ES-I3 (cell line): ENCODE results near the gene TMEM150A.
"Not testable (repeated sequence)": the region's sequence is repeated elsewhere in the genome, so short reads cannot be mapped to it uniquely, and the experiment has no call there.

Experiments used
- H3K36me3 ChIP-seq: 2 replicates; pipeline ENCODE4 v1.6.1; 2013; ENCODE audit warnings: mild to moderate bottlenecking, low read length, control low read depth, moderate library complexity; ENCODE audit not compliant: insufficient read depth
- H3K4me1 ChIP-seq: 2 replicates; pipeline ENCODE4 v1.6.1; 2013; ENCODE audit warnings: mild to moderate bottlenecking, control low read depth, low read length; ENCODE audit not compliant: insufficient read depth
- H3K9ac ChIP-seq: 2 replicates; pipeline ENCODE4 v1.6.1; 2013; ENCODE audit warnings: low read depth, mild to moderate bottlenecking, low read length, moderate library complexity
- H3K9me3 ChIP-seq: 2 replicates; pipeline ENCODE4 v1.6.1; 2013; ENCODE audit warnings: mild to moderate bottlenecking, low read length, moderate library complexity; ENCODE audit not compliant: control insufficient read depth, insufficient read depth

Gene TMEM150A

DNA sequence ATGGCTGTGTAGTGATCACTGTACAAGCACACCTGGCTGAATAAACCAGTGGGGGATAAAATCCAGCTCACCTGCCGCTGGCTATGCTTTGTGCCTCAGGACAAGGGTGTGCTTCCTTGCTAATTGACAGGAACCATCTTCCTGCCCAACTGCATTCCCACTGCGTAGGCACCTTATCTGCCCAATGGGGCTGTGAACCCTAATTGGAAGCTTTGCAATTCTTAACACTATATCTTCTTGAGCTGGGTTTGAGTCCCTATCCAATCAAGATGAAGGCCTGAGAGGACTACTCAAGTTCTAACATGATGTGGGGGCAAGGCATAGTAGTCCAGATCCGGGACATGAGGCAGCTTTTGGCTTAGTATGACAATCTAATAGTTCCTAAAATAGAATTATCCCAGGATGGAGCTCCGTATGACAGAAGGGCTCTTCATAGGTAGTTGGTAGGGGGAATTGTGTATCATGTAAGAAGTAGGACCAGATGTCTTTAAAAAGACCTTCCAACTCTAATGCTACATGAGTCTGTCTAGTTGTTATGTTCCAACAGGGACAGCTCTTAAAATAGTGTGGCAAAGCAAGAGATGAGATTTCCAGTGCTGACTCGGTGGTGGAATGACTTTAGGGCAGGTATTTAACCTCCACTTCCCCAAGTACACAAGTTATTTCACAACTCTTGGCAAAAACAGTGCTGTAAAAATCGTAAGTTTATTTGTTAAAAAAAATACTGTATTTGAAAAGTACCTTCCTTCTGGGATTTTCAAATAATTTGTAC is 2.3 kb upstream of the TMEM150A start:
- Histone ChIP-seq H3K36me3 (peaks cover 14% of the 10 kb centered on the region), H3K9ac (no peak overlapping the region), H3K4me1 (peaks cover 4% of the 10 kb centered on the region; the same call in 1 of the 2 replicates), H3K9me3 (no peaks in the 10 kb centered on the region)

DNA sequence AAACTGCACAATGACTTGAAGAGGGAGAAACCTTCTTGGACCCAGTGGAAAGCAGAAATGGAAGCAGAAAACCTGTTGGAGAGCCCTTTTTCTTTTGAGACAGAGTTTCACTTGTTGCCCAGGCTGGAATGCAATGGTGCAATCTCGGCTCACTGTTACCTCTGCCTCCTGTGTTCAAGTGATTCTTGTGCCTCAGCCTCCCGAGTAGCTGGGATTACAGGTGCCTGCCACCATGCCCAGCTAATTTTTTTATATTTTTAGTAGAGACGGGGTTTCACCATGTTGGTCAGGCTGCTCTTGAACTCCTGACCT is 1.6 kb upstream of the TMEM150A start:
- not testable (repeated sequence) for H3K9me3 ChIP-seq, H3K4me1 ChIP-seq
- 0 out of 2 replicates have a peak overlapping the region, but pooled peaks have one; percentile 27 for H3K9ac ChIP-seq
- peaks cover 11% of the 10 kb centered on the region; the same call in 1 of the 2 replicates for H3K36me3 ChIP-seq

DNA sequence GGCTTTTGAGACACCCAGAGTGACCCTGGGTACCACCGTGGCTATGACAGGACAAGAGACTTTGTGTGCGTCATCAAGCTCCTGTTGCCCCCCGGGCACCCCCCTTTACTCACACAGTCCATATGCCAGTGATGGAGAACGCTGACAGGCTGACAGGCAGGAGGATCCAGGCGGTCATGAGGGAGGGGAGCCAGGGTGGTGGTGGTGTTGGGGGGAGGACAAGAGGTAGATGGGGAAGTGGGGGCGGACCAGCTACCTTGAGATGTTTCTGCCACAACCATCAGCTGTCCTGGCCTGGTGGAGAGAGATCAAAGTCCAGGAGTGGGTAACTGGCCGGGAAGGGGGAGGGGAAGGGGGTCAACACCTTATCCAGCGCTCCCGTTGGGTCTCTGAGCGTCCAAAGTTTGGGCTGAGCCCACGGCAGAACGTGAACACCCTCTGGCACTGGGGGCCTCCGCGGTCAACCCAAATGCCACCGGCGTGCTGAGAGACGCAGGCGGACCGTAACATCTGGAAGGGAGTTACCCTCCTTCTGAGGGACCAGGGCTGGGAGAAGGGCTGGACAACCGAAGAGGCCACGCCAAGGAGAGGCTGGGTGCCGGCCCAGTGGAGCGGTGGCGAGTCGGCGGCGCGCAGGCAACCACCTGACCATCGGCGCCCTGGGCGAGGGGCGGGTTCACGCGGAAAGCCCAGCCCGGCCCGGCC is 575 bp downstream of the TMEM150A start:
- H3K9me3 ChIP-seq = no peaks in the 10 kb centered on the region
- peaks cover 4% of the 10 kb centered on the region; the same call in 1 of the 2 replicates for H3K4me1 ChIP-seq
- peaks cover 2% of the 10 kb centered on the region; the same call in 1 of the 2 replicates for H3K36me3 ChIP-seq
- peak overlapping the region; percentile 96 for H3K9ac ChIP-seq

DNA sequence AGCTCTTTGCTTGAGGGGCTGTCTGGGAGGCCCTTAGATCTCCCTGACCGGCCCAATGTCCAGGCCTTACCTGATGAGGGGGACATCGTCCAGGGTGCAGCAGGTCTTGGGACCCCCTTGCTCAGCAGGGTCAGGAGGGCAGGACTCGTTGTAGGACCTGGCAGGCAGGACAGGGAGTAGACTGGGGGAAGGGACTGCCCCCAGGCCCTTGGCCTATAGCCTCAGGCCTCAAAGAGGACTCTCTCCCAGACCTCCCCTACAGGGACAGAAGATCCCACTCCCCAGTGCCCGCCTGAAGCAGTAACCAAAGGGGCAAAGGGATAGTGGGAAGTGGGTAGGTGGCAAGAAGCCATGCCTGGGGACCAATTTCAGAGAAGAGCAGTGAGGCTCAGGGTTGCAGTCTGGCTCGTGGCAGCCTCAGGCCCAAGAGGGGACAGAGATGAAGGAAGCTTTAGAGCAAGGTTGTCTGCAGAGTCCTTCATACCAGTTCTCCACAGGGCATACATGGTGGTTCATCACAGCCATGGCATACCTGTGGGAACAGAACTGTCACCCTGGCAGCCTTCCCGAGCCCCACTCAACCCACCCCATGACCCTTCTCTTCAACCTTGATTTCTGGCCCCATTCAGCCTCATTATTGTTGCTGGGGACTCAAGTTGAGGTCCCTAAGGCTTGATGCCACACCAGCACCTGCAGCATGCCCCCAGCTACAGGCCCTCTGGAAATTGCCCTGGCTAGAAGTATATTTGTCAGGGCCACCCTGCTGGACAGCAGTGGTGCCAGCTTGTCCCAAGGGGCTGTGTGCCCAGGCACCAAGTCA is 1.3 kb downstream of the TMEM150A start:
- Histone ChIP-seq H3K4me1 (peaks cover 4% of the 10 kb centered on the region; the same call in 1 of the 2 replicates), H3K9ac (0 out of 2 replicates have a peak overlapping the region, but pooled peaks have one; percentile 96), H3K36me3 (peaks cover 2% of the 10 kb centered on the region; the same call in 1 of the 2 replicates), H3K9me3 (no peaks in the 10 kb centered on the region)

DNA sequence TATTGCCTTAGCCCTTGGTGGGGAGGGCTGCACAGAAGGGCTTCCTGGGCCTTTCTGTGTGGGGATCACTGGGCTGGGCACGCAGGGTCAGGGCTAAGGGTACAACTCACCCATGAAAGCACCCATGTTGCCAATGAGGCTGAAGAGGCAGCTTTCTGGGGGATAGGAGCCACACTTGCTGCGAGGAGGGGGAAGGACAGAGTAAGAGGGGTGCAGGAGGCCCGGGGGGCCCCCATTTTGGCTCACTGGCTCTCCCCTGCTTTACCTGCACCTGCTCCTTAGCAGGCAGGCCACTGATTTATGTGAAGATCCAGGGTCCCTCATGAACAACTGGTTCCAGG is 2.3 kb downstream of the TMEM150A start:
- Histone ChIP-seq H3K9ac (no peak overlapping the region), H3K9me3 (no peaks in the 10 kb centered on the region), H3K4me1 (peaks cover 4% of the 10 kb centered on the region; the same call in 1 of the 2 replicates), H3K36me3 (peaks cover 2% of the 10 kb centered on the region; the same call in 1 of the 2 replicates)

DNA sequence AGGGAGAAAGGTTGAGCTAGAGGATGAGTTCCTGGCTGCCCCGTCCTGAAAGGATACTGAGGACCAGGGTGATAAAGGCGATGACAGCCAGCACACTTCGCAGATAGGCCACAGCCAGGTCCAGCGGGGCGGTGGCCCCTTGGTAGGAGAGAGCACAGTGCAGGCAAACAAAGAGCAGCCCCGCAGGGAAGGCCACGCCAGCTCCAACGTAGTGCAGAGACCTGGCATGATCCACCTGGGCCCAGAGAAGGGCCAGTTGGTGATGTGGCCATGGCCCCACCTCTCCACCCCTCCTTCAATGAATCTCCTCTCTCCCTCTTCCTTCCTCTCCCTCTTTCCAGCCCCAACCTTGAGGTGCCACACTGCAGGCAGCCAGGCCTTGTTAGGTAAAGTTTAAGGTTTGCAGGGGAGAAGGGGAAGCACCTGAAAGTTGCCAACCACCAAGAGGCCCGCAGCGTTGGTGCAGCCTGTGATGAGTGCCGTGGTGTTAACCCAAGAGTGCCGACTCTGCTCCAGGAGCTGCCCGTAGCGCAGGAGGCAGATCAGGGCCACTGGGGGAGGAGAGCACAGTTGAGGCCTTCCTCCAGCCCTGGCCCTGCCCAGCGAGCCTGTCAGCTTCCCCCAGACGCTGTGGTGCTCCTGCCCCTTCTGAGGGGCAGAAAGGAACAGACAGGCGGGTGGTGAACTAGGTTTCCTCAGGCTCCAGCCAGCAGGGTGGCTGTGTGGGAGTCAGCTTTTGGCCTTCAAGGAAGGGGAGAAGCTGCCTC is 2.8 kb downstream of the TMEM150A start:
- Histone ChIP-seq H3K9ac (no peak overlapping the region), H3K36me3 (peaks cover 2% of the 10 kb centered on the region; the same call in 1 of the 2 replicates), H3K4me1 (peaks cover 3% of the 10 kb centered on the region; the same call in 1 of the 2 replicates), H3K9me3 (no peaks in the 10 kb centered on the region)

DNA sequence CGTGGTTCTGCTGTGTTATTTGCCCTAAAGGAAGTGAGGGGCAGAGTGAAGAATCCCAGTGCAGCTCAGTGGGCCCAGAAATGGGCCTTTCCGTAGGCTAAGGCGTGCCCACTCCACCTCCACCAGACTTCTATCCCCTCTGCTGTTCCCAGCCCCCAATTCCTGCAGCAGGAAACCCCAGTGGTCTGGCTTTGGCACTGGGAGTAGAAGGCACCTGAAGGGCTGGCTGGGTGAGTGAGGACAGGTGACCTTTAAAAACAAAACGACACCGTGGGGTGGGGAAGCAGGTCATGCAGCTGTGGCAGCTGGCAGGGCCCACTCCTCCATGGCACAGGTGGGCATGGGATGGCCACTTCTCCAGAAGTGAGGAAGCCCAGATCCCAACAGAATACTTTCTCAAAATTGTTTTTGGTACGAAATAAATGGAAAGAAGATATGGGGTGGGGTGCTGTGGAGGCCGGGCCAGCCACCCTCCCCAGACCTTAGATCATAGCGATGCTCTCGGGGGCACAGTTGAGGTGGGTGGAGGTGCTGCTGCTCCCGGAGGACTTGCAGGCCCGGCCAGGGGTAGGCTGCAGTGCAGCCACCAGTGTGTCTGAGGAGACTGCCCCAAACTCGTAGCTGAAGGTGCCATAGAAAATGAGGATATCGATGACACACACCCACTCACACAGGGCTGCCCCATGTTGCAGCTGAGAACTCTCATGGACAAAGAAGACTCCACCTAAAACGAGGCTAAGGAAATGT is 3.7 kb downstream of the TMEM150A start:
- no peaks in the 10 kb centered on the region for H3K9me3 ChIP-seq
- no peaks in the 10 kb centered on the region for H3K4me1 ChIP-seq
- peaks cover 2% of the 10 kb centered on the region; the same call in 1 of the 2 replicates for H3K36me3 ChIP-seq
- no peak overlapping the region for H3K9ac ChIP-seq

DNA sequence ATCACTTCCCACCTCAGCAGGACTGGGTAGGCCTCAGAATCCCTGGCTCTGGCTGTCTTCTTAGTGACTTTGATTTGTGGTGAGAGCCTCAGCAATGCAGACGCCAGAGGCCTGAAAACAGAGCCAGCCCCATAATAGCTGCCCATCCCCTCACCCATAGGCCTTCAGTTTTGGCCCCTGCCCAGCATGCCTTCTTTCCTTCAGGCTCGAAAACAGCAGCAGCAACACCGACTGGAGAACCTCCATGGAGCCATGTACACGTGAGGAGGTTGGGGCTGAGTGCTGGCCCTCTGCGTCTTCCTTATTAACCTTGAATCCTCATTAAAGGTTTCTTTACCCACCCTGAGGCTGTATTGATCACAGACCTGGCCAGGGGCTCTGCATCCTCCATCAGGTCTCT is 5.3 kb downstream of the TMEM150A start:
- H3K36me3 ChIP-seq = peaks cover 2% of the 10 kb centered on the region; the same call in 1 of the 2 replicates
- no peaks in the 10 kb centered on the region for H3K4me1 ChIP-seq
- no peak overlapping the region for H3K9ac ChIP-seq
- no peaks in the 10 kb centered on the region for H3K9me3 ChIP-seq

DNA sequence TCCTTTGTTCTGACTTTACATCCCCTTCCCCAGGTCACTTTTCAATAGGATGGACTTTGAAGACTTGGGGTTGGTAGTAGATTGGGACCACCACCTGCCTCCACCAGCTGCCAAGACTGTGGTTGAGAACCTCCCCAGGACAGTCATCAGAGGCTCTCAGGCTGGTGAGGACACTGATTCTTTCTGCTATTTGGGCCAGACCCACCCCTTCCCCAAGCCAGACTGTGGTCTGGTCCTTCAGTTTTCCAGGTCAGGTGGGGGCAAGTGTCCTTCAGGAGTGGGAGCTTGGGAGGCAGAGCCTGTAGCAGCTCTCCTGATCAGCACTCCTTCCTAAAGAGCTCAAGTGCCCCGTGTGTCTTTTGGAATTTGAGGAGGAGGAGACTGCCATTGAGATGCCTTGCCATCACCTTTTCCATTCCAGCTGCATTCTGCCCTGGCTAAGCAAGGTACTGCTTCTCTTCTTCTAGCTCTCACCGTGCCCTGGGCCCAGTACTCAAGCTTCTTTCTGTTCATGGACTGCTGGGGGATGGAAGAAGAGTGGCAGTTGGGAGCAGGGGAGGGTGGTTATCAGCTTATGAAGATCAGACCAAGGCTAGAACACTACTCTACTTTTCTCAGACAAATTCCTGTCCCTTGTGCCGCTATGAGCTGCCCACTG is 5.9 kb downstream of the TMEM150A start:
- Histone ChIP-seq H3K9me3 (no peaks in the 10 kb centered on the region), H3K4me1 (no peaks in the 10 kb centered on the region), H3K36me3 (peaks cover 2% of the 10 kb centered on the region; the same call in 1 of the 2 replicates), H3K9ac (peak overlapping the region; percentile 75; the same call in 1 of the 2 replicates)

DNA sequence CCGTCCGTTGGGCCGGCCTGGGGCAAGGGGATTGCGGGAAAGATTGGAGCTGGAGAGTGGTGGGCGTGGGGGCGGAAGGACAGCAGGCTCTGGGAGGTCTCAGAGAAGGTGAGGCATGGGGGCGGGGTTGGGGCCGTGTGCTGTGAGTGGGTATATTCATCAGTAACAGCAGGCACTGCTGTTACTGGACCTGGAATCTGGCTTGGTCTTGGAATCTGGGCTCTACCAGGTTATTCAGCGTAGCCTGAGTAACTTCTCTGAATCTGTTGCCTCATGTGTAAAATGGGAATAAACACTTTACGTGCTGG is 6.5 kb downstream of the TMEM150A start:
- no peaks in the 10 kb centered on the region for H3K9me3 ChIP-seq
- peaks cover 2% of the 10 kb centered on the region; the same call in 1 of the 2 replicates for H3K36me3 ChIP-seq
- H3K9ac ChIP-seq = peak overlapping the region; percentile 75
- H3K4me1 ChIP-seq = no peaks in the 10 kb centered on the region

DNA sequence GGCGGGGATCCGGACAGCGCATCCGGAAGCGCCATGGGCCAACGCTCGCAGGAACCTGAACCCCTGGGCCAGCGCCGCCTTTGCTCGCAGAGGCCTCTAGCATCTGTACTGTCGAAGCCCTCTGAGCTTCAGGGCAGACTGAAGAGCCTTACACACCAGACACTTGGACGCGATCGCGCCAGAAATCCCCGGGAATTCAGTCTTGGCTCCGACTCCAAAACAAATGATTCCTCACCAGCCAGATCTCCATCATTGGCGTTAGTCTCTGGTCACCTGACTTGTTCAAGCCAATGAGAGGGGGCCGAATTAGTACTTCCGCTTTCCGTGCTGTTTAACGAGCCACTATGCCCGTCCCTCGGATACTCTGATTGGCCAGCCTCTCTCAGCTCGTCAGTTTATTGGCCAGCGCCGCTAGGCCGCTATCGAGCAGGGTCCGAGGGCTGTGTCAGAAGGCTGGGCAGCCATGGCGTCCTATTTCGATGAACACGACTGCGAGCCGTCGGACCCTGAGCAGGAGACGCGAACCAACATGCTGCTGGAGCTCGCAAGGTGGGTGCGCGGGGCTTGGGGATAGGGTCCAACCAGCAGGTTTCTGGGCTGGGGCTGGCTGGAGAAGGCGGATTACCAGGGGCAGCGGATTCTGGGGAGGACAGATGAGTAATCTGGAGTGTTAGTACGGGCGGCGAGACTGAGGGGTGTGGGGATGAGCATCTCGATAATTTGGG is 7.0 kb downstream of the TMEM150A start, which contains the start of gene RNF181:
RNF181 (plus strand) TSS at position 445 of the 725 bp plus-strand sequence; CDS start at position 464, 19 bp downstream.
- Histone ChIP-seq H3K9ac (peak within 1 kb of the TSS; percentile 75), H3K36me3 (peaks cover 2% of the 10 kb centered on the region; the same call in 1 of the 2 replicates), H3K4me1 (no peaks in the 10 kb centered on the region), H3K9me3 (no peaks in the 10 kb centered on the region)

DNA sequence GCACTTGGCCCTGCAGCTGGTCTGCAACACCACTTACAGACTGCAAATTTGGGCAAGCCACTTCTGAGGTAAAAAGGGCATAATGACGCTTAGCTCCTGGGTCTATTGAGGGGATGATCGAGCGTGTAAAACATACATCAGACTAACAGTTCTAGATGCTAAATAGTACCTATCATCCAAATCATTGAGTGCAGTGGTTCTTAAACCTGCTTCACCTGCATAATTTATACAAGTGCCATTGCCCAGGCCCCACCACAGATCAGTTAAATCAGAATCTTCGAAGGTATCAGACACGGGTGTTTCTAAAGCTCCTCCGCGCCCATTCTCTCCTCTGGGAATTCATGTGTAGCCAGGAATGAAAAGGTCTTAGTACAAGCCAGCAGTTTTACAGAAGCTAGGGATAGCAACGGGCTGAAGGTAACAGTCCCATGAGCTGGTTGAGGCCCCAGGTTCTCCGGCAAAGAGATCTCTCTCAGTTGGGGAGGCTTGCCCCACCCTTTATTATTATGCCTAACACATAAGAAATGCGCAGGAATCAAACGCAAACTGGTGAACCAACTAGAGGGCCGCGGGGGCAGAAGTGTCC is 7.7 kb downstream of the TMEM150A start:
- Histone ChIP-seq H3K9ac (peak overlapping the region; percentile 75), H3K9me3 (no peaks in the 10 kb centered on the region), H3K4me1 (no peaks in the 10 kb centered on the region), H3K36me3 (peaks cover 2% of the 10 kb centered on the region; the same call in 1 of the 2 replicates)
